HS-5 (cell line): ENCODE data around the gene FASN.

Source experiments
- DNase-seq: peaks from one replicate; pipeline ENCODE4 v3.0.0-alpha.2; 2012; ENCODE audit warnings: low read depth

The FASN gene

GRCh38 chr17:82117139-82118090 lies 19.4 kb upstream of the FASN start:
- DNase-seq = no peak

GRCh38 chr17:82116246-82116645 lies 18.2 kb upstream of the FASN start:
- no peak for DNase-seq

- no peak for DNase-seq
Measured at GRCh38 chr17:82114872-82115271, 16.8 kb upstream of the FASN start.

- DNase-seq = no peak
Measured at GRCh38 chr17:82114447-82114846, 16.4 kb upstream of the FASN start.

- no peak for DNase-seq
Measured at GRCh38 chr17:82113941-82114340, 15.9 kb upstream of the FASN start.

- no peak for DNase-seq
Measured at GRCh38 chr17:82113422-82113821, 15.4 kb upstream of the FASN start.

- no peak for DNase-seq
Measured at GRCh38 chr17:82112914-82113311, 14.9 kb upstream of the FASN start.

- no peak for DNase-seq
Measured at GRCh38 chr17:82112181-82112913, 14.3 kb upstream of the FASN start.

- no peak for DNase-seq
Measured at GRCh38 chr17:82110298-82110697, 12.3 kb upstream of the FASN start.

- DNase-seq = no peak
Measured at GRCh38 chr17:82108961-82109475, 11.0 kb upstream of the FASN start.

- no peak for DNase-seq
Measured at GRCh38 chr17:82108496-82108945, 10.5 kb upstream of the FASN start.

GRCh38 chr17:82108038-82108437 lies 10.0 kb upstream of the FASN start:
- DNase-seq = no peak

GRCh38 chr17:82107341-82107860 lies 9.4 kb upstream of the FASN start:
- DNase-seq = no peak

GRCh38 chr17:82106688-82107305 lies 8.8 kb upstream of the FASN start:
- no peak for DNase-seq

- no peak for DNase-seq
Measured at GRCh38 chr17:82105882-82106687, 8.0 kb upstream of the FASN start.

GRCh38 chr17:82105417-82105881 lies 7.4 kb upstream of the FASN start:
- DNase-seq = no peak

GRCh38 chr17:82104797-82105416 lies 6.9 kb upstream of the FASN start:
- no peak for DNase-seq

GRCh38 chr17:82103553-82104451 lies 5.8 kb upstream of the FASN start:
- DNase-seq = no peak
